ENCODE results near the gene SLC22A1.

GRCh38 chr6:160093061-160093460 lies 28.6 kb upstream of the SLC22A1 start:
- TF ChIP-seq POLR2A (IDR thresholded peaks at IDR 0.05), result no peak
- no peak for TF ChIP-seq CTCF (IDR thresholded peaks at IDR 0.05)
